GM23338 (cell line): ENCODE data around the gene CENPB. TPM values are rescaled to one million over a fixed set of nuclear protein-coding genes. Genes with fewer than 3 reads are reported as not detected.

Experiments
- ATAC-seq: fragments of 200-7000 bp; cut with Tn5 transposase; 3 replicates; pipeline ENCODE4 v1.9.1; 2020
- DNase-seq: peaks from one replicate; pipeline ENCODE4 v3.0.0-alpha.2; 2015; ENCODE audit warnings: low spot score
- H2AFZ ChIP-seq: fragments of 200-600 bp; sonication (generic); 2 replicates; pipeline ENCODE4 v1.8.0; 2016; ENCODE audit warnings: antibody characterized with exemption, mild to moderate bottlenecking, moderate library complexity
- H3F3A ChIP-seq: fragments of 200-600 bp; sonication (generic); replicated peaks from 2 replicates; pipeline ENCODE4 v1.8.0; 2017; ENCODE audit warnings: antibody characterized with exemption, mixed run types, low read depth
- H3K27ac ChIP-seq: fragments of 200-600 bp; sonication (generic); 2 replicates; pipeline ENCODE4 v1.6.1; 2016; ENCODE audit warnings: low read depth
- H3K27me3 ChIP-seq: fragments of 200-600 bp; sonication (generic); 2 replicates; pipeline ENCODE4 v1.8.0; 2016; ENCODE audit warnings: mild to moderate bottlenecking, mixed run types, moderate library complexity; ENCODE audit not compliant: insufficient read depth
- H3K36me3 ChIP-seq: fragments of 200-600 bp; sonication (generic); 2 replicates; pipeline ENCODE4 v1.8.0; 2016; ENCODE audit warnings: mild to moderate bottlenecking; ENCODE audit not compliant: insufficient read depth
- H3K4me1 ChIP-seq: fragments of 200-600 bp; sonication (generic); 2 replicates; pipeline ENCODE4 v1.8.0; 2016; ENCODE audit warnings: mild to moderate bottlenecking, moderate library complexity; ENCODE audit not compliant: insufficient read depth
- H3K4me2 ChIP-seq: fragments of 200-600 bp; sonication (generic); 2 replicates; pipeline ENCODE4 v1.7.1; 2017; ENCODE audit warnings: mixed run types
- H3K4me3 ChIP-seq: fragments of 200-600 bp; sonication (generic); 2 replicates; pipeline ENCODE4 v1.6.1; 2016; ENCODE audit warnings: mixed run types
- H3K79me2 ChIP-seq: fragments of 200-600 bp; sonication (generic); replicated peaks from 2 replicates; pipeline ENCODE4 v1.8.0; 2017; ENCODE audit warnings: mild to moderate bottlenecking; ENCODE audit not compliant: insufficient read depth
- H3K9me2 ChIP-seq: fragments of 200-600 bp; sonication (generic); 2 replicates; pipeline ENCODE4 v1.8.0; 2017; ENCODE audit not compliant: insufficient read depth
- H4K20me1 ChIP-seq: fragments of 200-600 bp; sonication (generic); replicated peaks from 2 replicates; pipeline ENCODE4 v1.8.0; 2017; ENCODE audit warnings: mild to moderate bottlenecking; ENCODE audit not compliant: insufficient read depth
- H3K27ac Mint-ChIP-seq: 2 replicates; pipeline ENCODE4 v1.8.0; 2020; ENCODE audit warnings: inconsistent platforms, mild to moderate bottlenecking, moderate library complexity, mixed read lengths
- H3K27me3 Mint-ChIP-seq: 3 replicates; pipeline ENCODE4 v1.8.0; 2022; ENCODE audit warnings: low read depth, mild to moderate bottlenecking, moderate library complexity, mixed read lengths, inconsistent platforms; ENCODE audit not compliant: insufficient read depth, poor library complexity
- H3K36me3 Mint-ChIP-seq: 3 replicates; pipeline ENCODE4 v1.8.0; 2021; ENCODE audit warnings: low read depth, mild to moderate bottlenecking, inconsistent platforms, moderate library complexity, mixed read lengths
- H3K4me1 Mint-ChIP-seq: 3 replicates; pipeline ENCODE4 v1.8.0; 2020; ENCODE audit warnings: mild to moderate bottlenecking, inconsistent platforms, mixed read lengths
- H3K4me3 Mint-ChIP-seq: 3 replicates; pipeline ENCODE4 v1.8.0; 2021; ENCODE audit warnings: moderate library complexity, mild to moderate bottlenecking, inconsistent platforms, mixed read lengths
- H3K9me3 Mint-ChIP-seq: 3 replicates; pipeline ENCODE4 v1.8.0; 2020; ENCODE audit warnings: moderate library complexity, mild to moderate bottlenecking, inconsistent platforms, mixed read lengths
- CREB1 ChIP-seq: fragments of 250-450 bp; sonication (Bioruptor Pico); IDR thresholded peaks from 2 replicates; pipeline ENCODE4 v1.5.0; 2020; ENCODE audit warnings: low read depth, mild to moderate bottlenecking, moderate library complexity
- CTCF ChIP-seq, 2 experiments: fragments of 200-600 bp in 1 of 2; sonication (generic) in 1 of 2; conservative IDR thresholded peaks; 2 replicates each; pipeline versions ENCODE4 v1.5.1 to v1.6.1; 2016 to 2017; ENCODE audit warnings: antibody characterized with exemption in 2 of 2, low read depth in 2 of 2, mild to moderate bottlenecking in 2 of 2, moderate library complexity in 1 of 2
- ETS1 ChIP-seq: IDR thresholded peaks from 2 replicates; pipeline ENCODE4 v1.6.1; 2016; ENCODE audit warnings: antibody characterized with exemption
- EZH2 ChIP-seq: fragments of 200-600 bp; sonication (generic); IDR thresholded peaks from one replicate; pipeline ENCODE4 v1.8.0; 2017; ENCODE audit warnings: antibody characterized with exemption, mild to moderate bottlenecking, low read depth; ENCODE audit not compliant: unreplicated experiment
- EZH2phosphoT487 ChIP-seq: fragments of 200-600 bp; sonication (generic); IDR thresholded peaks from one replicate; pipeline ENCODE4 v1.8.1; 2018; ENCODE audit warnings: antibody characterized with exemption; ENCODE audit not compliant: unreplicated experiment
- JUNB ChIP-seq: IDR thresholded peaks from one replicate; pipeline ENCODE4 v1.6.1; 2016; ENCODE audit warnings: antibody characterized with exemption; ENCODE audit not compliant: unreplicated experiment
- NANOG ChIP-seq: IDR thresholded peaks from 2 replicates; pipeline ENCODE4 v1.6.1; 2016; ENCODE audit warnings: antibody characterized with exemption, borderline replicate concordance
- POLR2AphosphoS5 ChIP-seq: IDR thresholded peaks from 2 replicates; pipeline ENCODE4 v1.6.1; 2016; ENCODE audit warnings: antibody characterized with exemption, low read depth
- REST ChIP-seq: IDR thresholded peaks from one replicate; pipeline ENCODE4 v1.6.1; 2018; ENCODE audit warnings: antibody characterized with exemption; ENCODE audit not compliant: unreplicated experiment
- STAT1 ChIP-seq: IDR thresholded peaks from one replicate; pipeline ENCODE4 v1.6.1; 2016; ENCODE audit warnings: antibody characterized with exemption; ENCODE audit not compliant: unreplicated experiment
- ZNF331 ChIP-seq: fragments of 250-450 bp; sonication (Bioruptor Pico); IDR thresholded peaks from 2 replicates; pipeline ENCODE4 v1.5.0; 2020; ENCODE audit warnings: low read depth, mild to moderate bottlenecking, moderate library complexity
- ZNF462 ChIP-seq: fragments of 250-450 bp; sonication (Bioruptor Pico); IDR thresholded peaks from 2 replicates; pipeline ENCODE4 v1.5.0; 2020; ENCODE audit warnings: mild to moderate bottlenecking, moderate library complexity
- polyA plus RNA-seq: library from polyadenylated mRNA; unstranded; fragments of >200 nt; fragmentation: Nextera tagmentation; extraction: Ambion mirVana; gene quantifications from 2 replicates; pipeline ENCODE4 v1.2.1, GENCODE V29; 2016
- total RNA-seq: library from RNA; depleted of rRNA; stranded (reverse); fragments of >200 nt; shearing (Covaris generic); gene quantifications from 2 replicates; pipeline ENCODE4 v1.2.3, GENCODE V29; 2014

The CENPB gene
- total and polyA plus RNA-seq, 2 experiments from 2014 or later, result 10.8 to 52.1 TPM

- TF ChIP-seq CTCF (conservative IDR thresholded peaks at IDR 0.05; ENCODE audit: low read depth in 2 of 2), result no peak
- no peak for TF ChIP-seq CREB1 (CRISPR knock-in tag)
- TF ChIP-seq EZH2phosphoT487, result no peak
- TF ChIP-seq ZNF331 (CRISPR knock-in tag), result no peak
- no peak for TF ChIP-seq STAT1
- no peak for TF ChIP-seq ZNF462 (CRISPR knock-in tag)
- no peak for TF ChIP-seq POLR2AphosphoS5
- TF ChIP-seq JUNB, result no peak
- no peak for TF ChIP-seq NANOG
- no peak for TF ChIP-seq REST
- no peak for TF ChIP-seq EZH2
- TF ChIP-seq ETS1, result no peak
- Mint-ChIP-seq H3K27ac (no peak overlapping the region), H3K36me3 (peaks cover 16% of the 10 kb centered on the region; the same call in 2 of the 3 replicates), H3K4me1 (peaks cover 46% of the 10 kb centered on the region), H3K4me3 (peak overlapping the region; percentile 76), H3K27me3 (peaks cover 29% of the 10 kb centered on the region), H3K9me3 (no peaks in the 10 kb centered on the region)
- H3K9me2 ChIP-seq, result no peaks in the 10 kb centered on the region
- peaks cover 17% of the 10 kb centered on the region; the same call in 1 of the 2 replicates for H3F3A ChIP-seq
- no peak overlapping the region for H3K27ac ChIP-seq
- no peaks in the 10 kb centered on the region for H3K36me3 ChIP-seq
- peaks cover 43% of the 10 kb centered on the region for H3K4me1 ChIP-seq
- ATAC-seq (peak; percentile 3), DNase-seq (no peak)
- H3K79me2 ChIP-seq, result no peaks in the 10 kb centered on the region
- H4K20me1 ChIP-seq, result no peaks in the 10 kb centered on the region; the same call in 1 of the 2 replicates
- H3K4me3 ChIP-seq, result peak overlapping the region; percentile 68
- no peak overlapping the region for H2AFZ ChIP-seq
- peak overlapping the region; percentile 91 for H3K4me2 ChIP-seq
- no peaks in the 10 kb centered on the region for H3K27me3 ChIP-seq
These were observed 10.1 kb upstream of the CENPB start for GRCh38 chr20:3796477-3797225.
